PFSK-1 (cell line): Measurements from ENCODE around the gene CWF19L1.

Source experiments
- FOXP2 ChIP-seq: optimal IDR thresholded peaks from 2 replicates; pipeline ENCODE3; 2011; ENCODE audit warnings: borderline replicate concordance, control low read depth, inconsistent platforms; ENCODE audit not compliant: insufficient read depth; ENCODE audit errors: extremely low read length, extremely low read depth
- POLR2AphosphoS5 ChIP-seq: IDR thresholded peaks from 2 replicates; pipeline ENCODE4 v1.6.1; 2012; ENCODE audit warnings: low read depth, mild to moderate bottlenecking, control low read depth, low read length, moderate library complexity
- REST ChIP-seq, 2 experiments: IDR thresholded peaks; 2 replicates each; pipeline versions ENCODE4 v1.6.1 to v1.8.0; 2011 to 2012; ENCODE audit warnings: low read depth in 2 of 2, low read length in 2 of 2, control low read depth in 1 of 2, inconsistent platforms in 1 of 2, mild to moderate bottlenecking in 1 of 2, moderate library complexity in 1 of 2; ENCODE audit not compliant: insufficient read depth in 1 of 2
- SIN3A ChIP-seq: IDR thresholded peaks from 2 replicates; pipeline ENCODE4 v1.6.1; 2012; ENCODE audit warnings: mild to moderate bottlenecking, low read length, moderate library complexity, borderline replicate concordance; ENCODE audit not compliant: insufficient read depth
- TAF1 ChIP-seq: IDR thresholded peaks from 2 replicates; pipeline ENCODE4 v1.6.1; 2012; ENCODE audit warnings: low read length, control low read depth, borderline replicate concordance; ENCODE audit not compliant: insufficient read depth

GRCh38 chr10:100291356-100291755 is 23.9 kb upstream of the CWF19L1 start:
- no peak for TF ChIP-seq POLR2AphosphoS5
- no peak for TF ChIP-seq REST (IDR thresholded peaks at IDR 0.05; ENCODE audit: insufficient read depth in 1 of 2, low read depth in 2 of 2, low read length in 2 of 2)
- TF ChIP-seq SIN3A, result no peak
- no peak for TF ChIP-seq TAF1
- no peak for TF ChIP-seq FOXP2
